Measurements from ENCODE around the gene ABCC6.
"Not testable (repeated sequence)": the region's sequence is repeated elsewhere in the genome, so short reads cannot be mapped to it uniquely, and the experiment has no call there.

Gene ABCC6

GRCh38 chr16:16221382-16221781 is 1.9 kb downstream of the ABCC6 start:
- DNase-seq: not testable (repeated sequence)

GRCh38 chr16:16220449-16220848 is 2.8 kb downstream of the ABCC6 start:
- DNase-seq: not testable (repeated sequence)

DNA sequence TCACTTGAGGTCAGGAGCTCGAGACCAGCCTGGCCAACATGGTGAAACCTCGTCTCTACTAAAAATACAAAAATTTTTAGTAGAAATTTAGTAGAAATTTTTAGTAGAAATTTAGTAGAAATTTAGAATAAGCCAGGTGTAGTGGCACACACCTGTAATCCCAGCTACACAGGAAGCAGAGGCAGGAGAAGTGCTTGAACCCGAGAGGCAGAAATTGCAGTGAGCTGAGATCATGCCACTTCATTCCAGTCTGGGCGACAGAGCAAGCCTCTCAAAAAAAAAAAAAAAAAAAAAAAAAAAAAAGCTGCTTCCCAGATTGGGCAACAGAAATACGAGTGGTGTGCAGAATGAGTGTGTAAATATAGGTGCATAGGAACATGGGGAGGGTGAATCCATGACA is 4.5 kb downstream of the ABCC6 start:
- DNase-seq: not testable (repeated sequence)

GRCh38 chr16:16218349-16218748 is 4.9 kb downstream of the ABCC6 start:
- DNase-seq: not testable (repeated sequence)

- DNase-seq: not testable (repeated sequence)
These were observed 9.4 kb downstream of the ABCC6 start for GRCh38 chr16:16213863-16214293.

DNA sequence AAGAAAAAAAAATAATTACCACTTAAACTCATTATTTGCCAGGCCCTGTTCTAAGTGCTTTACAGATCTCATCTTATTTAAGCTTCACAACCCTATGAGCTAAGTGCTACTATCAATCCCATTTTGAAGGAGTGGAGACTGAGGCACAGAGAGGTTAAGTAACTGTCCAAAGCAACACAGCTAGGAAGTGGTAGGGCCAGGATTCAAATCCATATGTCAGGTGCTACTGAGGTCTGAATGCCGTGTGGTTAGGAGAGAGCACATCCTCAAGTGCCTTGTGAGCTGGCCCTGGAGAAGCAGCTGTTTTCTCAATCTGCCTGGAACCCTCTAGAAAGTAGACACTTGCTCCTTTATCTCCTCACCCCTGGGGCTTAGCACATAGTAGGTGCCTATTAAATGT is 11.9 kb downstream of the ABCC6 start:
- not testable (repeated sequence) for DNase-seq

DNA sequence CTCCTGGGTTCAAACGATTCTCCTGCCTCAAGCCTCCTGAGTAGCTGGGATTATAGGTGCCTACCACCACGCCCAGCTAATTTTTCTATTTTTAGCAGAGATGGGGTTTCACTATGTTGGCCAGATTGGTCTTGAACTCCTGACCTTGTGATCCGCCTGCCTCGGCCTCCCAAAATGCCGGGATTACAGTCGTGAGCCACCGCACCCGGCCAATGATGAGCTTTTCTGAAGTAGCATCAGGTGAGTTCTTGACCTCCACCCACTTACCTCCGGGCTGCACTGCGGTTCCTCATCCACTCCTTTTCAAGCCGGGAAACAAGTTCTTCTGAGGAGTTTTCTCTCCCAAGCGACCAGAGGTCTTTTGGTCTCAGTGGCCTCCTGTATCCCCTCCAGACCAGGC is 14.8 kb downstream of the ABCC6 start:
- DNase-seq: not testable (repeated sequence)

- not testable (repeated sequence) for DNase-seq
These were observed 15.4 kb downstream of the ABCC6 start for GRCh38 chr16:16207787-16208334.

DNA sequence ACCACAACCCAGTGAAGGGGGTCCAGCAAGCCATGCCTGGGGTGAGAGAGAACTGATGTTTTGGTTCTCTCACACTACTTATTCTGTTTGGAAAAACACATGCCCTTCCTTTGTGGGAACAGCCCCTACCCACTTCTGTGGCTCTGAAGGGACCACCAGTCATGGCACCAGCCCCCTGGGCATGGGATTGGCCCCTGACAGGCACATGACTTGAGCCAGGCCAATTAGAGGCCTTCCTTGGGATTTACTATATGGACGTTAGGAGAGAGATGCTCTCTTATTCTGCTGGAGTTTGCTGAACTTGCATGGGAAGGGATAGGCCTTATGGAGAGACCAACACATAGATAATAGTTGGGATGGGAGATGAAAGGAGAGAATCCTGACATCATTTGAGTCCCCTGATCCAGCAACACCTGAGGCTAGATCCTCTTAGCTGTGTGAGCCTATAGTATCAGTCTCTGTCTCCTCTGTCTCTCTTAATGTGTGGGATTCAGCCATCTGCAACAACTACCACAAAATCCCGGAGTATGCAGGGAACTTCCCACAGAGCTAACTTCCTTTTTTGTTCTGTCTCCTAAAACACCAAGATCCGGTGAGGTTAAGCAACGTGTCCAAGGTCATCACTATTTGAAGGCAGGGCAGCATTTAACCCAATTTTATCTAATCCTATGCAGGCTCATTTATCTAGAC is 16.1 kb downstream of the ABCC6 start:
- DNase-seq: not testable (repeated sequence)

GRCh38 chr16:16205864-16206263 is 17.4 kb downstream of the ABCC6 start:
- not testable (repeated sequence) for DNase-seq

GRCh38 chr16:16204552-16204951 is 18.7 kb downstream of the ABCC6 start:
- not testable (repeated sequence) for DNase-seq

DNA sequence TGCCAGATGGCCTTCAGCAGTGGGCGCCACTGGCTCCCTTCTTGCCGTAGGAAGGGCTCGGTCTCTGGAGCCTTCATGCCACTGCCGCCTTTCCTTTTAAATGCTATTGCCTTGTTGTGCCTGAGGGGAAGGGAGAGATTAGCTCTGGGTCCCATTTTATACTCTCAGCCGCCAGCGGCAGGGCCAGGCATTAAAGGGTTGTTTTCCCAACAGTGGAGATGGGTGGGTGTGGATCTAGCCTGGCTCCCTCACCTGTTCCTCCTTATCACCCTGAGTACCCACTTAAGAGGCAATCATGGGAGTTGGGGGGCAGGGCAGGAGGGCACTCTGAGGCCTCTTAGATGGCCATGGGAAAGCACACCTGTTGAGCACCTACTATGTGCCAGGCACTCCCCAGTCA is 19.8 kb downstream of the ABCC6 start:
- not testable (repeated sequence) for DNase-seq

DNA sequence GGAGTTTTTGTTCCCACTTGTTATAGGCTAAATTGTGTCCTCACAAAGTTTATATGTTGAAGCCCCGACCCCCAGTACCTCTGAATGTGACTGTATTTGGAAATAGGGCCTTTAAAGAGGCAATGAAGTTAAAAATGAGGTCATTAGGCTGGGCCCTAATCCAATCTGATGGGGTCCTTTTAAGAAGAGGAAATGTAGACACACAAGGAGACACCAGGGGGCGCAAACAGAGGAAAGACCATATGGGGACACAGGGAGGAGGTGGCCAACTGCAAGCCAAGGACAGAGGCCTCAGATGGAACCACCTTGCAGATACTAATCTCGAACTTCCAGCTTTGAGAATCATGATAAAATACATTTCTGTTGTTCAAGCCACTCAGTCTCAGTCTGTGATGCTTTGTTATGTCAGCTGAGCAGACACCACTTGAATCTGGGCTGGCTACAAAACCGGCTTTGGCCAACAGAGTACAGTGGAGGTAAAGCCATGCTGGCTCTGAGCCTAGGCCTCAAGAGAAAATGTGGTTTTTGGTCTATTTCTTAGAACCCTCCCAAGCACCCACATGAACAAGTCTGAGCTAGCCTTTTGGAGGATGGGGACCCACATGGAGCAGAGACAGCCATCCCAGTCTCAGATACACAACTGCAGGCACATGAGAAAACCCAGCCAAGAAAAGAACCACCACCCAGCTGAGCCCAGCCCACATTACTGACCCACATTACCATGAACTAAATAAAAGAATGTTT is 20.7 kb downstream of the ABCC6 start:
- peak; percentile 40 for DNase-seq

GRCh38 chr16:16201880-16202279 is 21.4 kb downstream of the ABCC6 start:
- DNase-seq: not testable (repeated sequence)

GRCh38 chr16:16200391-16200790 is 22.9 kb downstream of the ABCC6 start:
- not testable (repeated sequence) for DNase-seq

DNA sequence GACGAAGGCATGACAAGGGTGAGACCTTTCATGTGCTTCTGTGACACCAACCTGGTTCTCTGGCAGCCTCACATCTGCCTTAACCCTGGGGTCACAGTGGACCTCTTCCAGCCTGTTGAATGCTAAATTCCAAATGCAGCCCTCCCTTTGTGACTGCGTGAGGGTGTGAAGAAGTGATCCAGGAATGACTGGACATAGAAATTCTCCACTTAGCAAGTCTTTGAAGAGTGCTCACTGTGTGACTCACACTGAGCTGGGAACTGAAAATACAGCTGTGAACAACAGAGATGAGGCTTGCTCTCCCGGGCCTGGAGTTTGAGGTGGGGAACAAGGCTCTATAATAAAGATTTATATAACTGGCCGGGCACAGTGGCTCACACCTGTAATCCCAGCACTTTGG is 23.9 kb downstream of the ABCC6 start:
- DNase-seq: not testable (repeated sequence)

DNA sequence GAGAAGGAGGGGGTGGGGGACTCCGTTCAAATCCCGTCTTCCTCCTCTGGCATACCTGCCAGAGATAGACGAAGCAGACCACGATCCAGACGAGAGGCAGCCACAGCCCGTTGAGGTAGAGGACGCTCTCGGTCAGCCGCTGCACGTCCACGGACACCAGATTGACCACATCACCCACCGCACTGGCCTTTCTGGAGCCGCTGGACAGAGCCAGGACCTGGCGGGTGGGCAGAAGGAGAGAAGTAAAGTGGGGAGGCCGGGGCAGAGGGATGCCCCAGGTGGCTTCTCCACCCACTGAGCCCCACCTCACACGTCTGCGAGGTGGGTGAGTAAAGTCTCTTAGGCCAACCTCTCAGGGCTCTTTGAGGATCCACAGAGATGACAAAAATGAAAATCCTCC is 25.3 kb downstream of the ABCC6 start:
- no peak for DNase-seq

DNA sequence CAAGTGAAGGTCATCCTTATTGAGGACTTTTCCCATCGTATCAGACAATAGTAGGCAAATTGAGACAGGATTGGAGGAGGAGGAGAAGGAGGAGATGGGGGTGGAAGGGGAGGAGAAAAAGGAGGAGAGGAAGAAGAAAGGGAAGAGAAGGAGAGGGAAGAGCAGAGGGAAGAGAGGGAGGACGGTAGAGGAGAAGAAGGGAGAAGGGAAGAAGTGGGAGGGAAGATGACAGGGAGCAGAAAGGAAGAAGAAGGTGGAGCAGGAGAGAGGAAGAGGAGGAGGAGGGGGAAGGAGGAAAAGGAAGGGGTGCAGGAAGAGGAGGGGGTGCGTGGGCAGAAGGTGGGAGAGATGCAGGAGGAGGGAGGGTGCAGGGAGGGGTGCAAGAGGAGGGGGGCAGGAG is 26.0 kb downstream of the ABCC6 start:
- no peak for DNase-seq

GRCh38 chr16:16196099-16196498 is 27.2 kb downstream of the ABCC6 start:
- DNase-seq: no peak

GRCh38 chr16:16191493-16192167 is 31.7 kb downstream of the ABCC6 start:
- DNase-seq: no peak

- DNase-seq: not testable (repeated sequence)
These were observed 32.3 kb downstream of the ABCC6 start for GRCh38 chr16:16190966-16191365.

GRCh38 chr16:16190546-16190945 is 32.7 kb downstream of the ABCC6 start:
- DNase-seq: no peak

DNA sequence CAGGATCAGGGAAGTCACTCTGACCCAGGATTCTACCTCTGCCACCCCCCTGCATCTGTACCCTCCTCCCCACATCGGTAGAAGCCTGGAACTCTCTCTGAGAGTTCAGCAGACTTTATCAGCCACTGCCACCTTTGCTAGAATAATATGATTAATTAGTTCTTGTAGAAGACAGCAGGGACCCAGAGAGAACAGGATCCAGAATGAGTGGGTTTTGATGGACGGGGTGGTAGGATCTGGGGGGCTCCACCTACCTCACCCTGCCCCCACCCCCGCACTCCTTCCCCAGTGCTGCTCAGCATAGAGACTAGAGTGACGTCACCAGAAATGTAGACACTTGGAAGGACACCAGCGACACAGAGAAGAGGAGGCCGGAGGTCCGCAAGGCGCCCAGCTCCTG is 33.5 kb downstream of the ABCC6 start:
- no peak for DNase-seq

All from CD4-positive, alpha-beta T cell treated with Interleukin-21 for 1 hour (primary cell).